Measurements from ENCODE around the gene DLX5.
A peak's percentile ranks its signal among the peaks of the same experiment; 100 is the strongest.
"Not testable (repeated sequence)": the region's sequence is repeated elsewhere in the genome, so short reads cannot be mapped to it uniquely, and the experiment has no call there.

DLX5 gene

GRCh38 chr7:97024209-97025129 is at the start of gene DLX5:
Gene DLX5, minus strand, starts transcription at chr7:97024831. Its CDS starts 208 bp downstream, at chr7:97024623.
- FAIRE-seq = no peak

GRCh38 chr7:97072025-97072424 is 47.4 kb upstream of the DLX5 start:
- FAIRE-seq = not testable (repeated sequence)

GRCh38 chr7:97064972-97065587 is 40.4 kb upstream of the DLX5 start:
- peak; percentile 85 for FAIRE-seq

- FAIRE-seq = no peak
Measured at GRCh38 chr7:97064020-97064419, 39.4 kb upstream of the DLX5 start.

- FAIRE-seq = no peak
Measured at GRCh38 chr7:97043281-97043680, 18.6 kb upstream of the DLX5 start.

- FAIRE-seq = no peak
Measured at GRCh38 chr7:97039374-97040065, 14.9 kb upstream of the DLX5 start.

GRCh38 chr7:97034213-97034852 is 9.7 kb upstream of the DLX5 start:
- not testable (repeated sequence) for FAIRE-seq

GRCh38 chr7:97027427-97028234 is 3.0 kb upstream of the DLX5 start:
- peak; percentile 3 for FAIRE-seq

GRCh38 chr7:97026715-97027426 is 2.2 kb upstream of the DLX5 start:
- FAIRE-seq = no peak

- no peak for FAIRE-seq
Measured at GRCh38 chr7:97025983-97026714, 1.5 kb upstream of the DLX5 start.

GRCh38 chr7:97025130-97025499 is 484 bp upstream of the DLX5 start:
- FAIRE-seq = no peak

GRCh38 chr7:97022491-97023306 is 1.9 kb downstream of the DLX5 start:
- FAIRE-seq = no peak

- FAIRE-seq = no peak
Measured at GRCh38 chr7:97021747-97022490, 2.7 kb downstream of the DLX5 start.

GRCh38 chr7:97020996-97021746 is 3.5 kb downstream of the DLX5 start:
- FAIRE-seq = no peak

GRCh38 chr7:97020601-97020995 is 4.0 kb downstream of the DLX5 start:
- no peak for FAIRE-seq

- no peak for FAIRE-seq
Measured at GRCh38 chr7:97019710-97020225, 4.9 kb downstream of the DLX5 start.

GRCh38 chr7:97018791-97019531 is 5.7 kb downstream of the DLX5 start:
- no peak for FAIRE-seq

Measured in G401.6 (cell line).